Ectodermal cell (in vitro differentiated cells): ENCODE data around the gene HEMGN.
"Not testable (repeated sequence)": the region's sequence is repeated elsewhere in the genome, so short reads cannot be mapped to it uniquely, and the experiment has no call there.

Experiments used
- H3K27ac ChIP-seq: 2 replicates; pipeline ENCODE4 v1.7.0; 2013; ENCODE audit warnings: mild to moderate bottlenecking, low read depth, low read length; ENCODE audit not compliant: insufficient read depth, poor library complexity, severe bottlenecking
- H3K27me3 ChIP-seq: 2 replicates; pipeline ENCODE4 v1.7.0; 2013; ENCODE audit warnings: mild to moderate bottlenecking, low read length; ENCODE audit not compliant: insufficient read depth, control insufficient read depth, poor library complexity, severe bottlenecking
- H3K36me3 ChIP-seq: one replicate; pipeline ENCODE4 v1.7.0; 2013; ENCODE audit warnings: low read length; ENCODE audit not compliant: control insufficient read depth, insufficient read depth
- H3K4me1 ChIP-seq: one replicate; pipeline ENCODE4 v1.7.0; 2013; ENCODE audit warnings: low read length; ENCODE audit not compliant: control insufficient read depth, insufficient read depth
- H3K4me3 ChIP-seq: 2 replicates; pipeline ENCODE4 v1.7.0; 2013; ENCODE audit warnings: low read depth, low read length, control low read depth; ENCODE audit not compliant: insufficient read depth
- H3K9me3 ChIP-seq: 2 replicates; pipeline ENCODE4 v1.7.0; 2013; ENCODE audit warnings: mild to moderate bottlenecking, low read length, moderate library complexity; ENCODE audit not compliant: control insufficient read depth
- WGBS, 2 experiments: methylation state at CpG; one replicate each; pipeline ENCODE4 v1.1.7; 2013; ENCODE audit warnings: missing lambda C conversion rate in 2 of 2; 5-methylcytosine and 5-hydroxymethylcytosine counted together

HEMGN gene

DNA sequence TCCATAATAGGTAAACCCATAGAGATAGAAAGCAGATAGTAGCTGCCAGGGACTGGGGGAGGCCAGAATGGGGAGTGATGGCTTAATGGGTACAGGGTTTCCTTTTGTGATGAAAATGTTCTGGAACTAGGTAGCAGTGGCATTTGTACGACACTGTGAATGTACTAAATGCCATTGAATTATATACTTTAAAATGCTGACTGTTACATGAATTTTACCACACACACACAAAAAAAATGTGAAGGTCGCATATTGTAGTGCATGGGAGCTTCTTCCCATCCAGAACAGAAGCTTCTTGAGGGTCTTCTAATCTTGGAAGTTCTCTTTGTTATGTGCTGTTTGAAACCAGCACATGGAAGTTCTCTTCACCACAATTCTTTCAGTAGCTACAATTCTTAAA lies 25.3 kb upstream of the HEMGN start:
- Histone ChIP-seq H3K36me3 (no peaks in the 10 kb centered on the region), H3K27me3 (peaks cover 19% of the 10 kb centered on the region), H3K27ac (no peak overlapping the region), H3K4me3 (no peak overlapping the region), H3K9me3 (no peaks in the 10 kb centered on the region), H3K4me1 (no peaks in the 10 kb centered on the region)
- WGBS, 2 experiments = 76% methylated on average over 1 of the region's 2 CpGs; no CpG with 5 or more reads in 1 of the 2 experiments

DNA sequence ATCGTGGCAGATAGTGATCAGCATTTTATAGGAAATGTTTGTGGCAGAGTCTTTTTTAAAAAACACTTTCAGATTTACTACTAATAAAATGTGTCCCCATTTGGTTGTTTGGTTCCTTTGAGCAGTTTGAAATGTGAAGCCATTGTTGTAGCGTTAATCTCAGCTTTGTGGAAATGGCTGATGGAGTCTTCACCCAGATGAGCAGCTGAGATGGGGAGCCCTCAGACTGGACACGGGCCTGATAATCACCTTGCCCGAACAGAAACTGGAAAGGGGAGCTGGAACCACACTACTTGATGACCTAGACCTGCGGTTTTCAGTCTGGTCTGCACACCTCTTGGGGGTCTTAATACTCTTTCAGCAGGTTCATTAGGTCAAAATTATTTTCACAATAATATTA lies 24.6 kb upstream of the HEMGN start:
- Histone ChIP-seq H3K36me3 (no peaks in the 10 kb centered on the region), H3K27ac (no peak overlapping the region), H3K4me3 (no peak overlapping the region), H3K4me1 (no peaks in the 10 kb centered on the region), H3K9me3 (no peaks in the 10 kb centered on the region), H3K27me3 (peaks cover 14% of the 10 kb centered on the region)
- WGBS, 2 experiments = 89 to 95% methylated on average over 5 of the region's 5 CpGs

DNA sequence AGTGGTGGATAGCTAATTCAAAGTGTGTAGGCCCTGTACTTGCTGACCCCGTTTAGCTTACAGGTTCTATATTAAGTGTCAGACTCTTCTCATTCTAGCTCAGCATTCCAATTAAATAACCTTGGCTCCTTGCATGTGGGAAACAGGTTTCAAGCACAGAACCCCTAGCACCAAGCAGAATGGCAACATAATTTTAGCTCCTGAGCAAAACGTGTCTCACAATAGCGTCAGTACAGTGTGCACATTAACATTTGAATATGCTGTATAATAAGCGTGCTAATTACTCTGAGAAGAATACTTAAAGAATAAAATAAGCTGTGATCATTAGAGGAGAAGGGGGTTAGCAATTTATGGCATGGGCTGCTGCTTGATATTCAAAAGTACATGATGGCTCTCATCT lies 24.2 kb upstream of the HEMGN start:
- Histone ChIP-seq H3K27me3 (peaks cover 14% of the 10 kb centered on the region), H3K27ac (no peak overlapping the region), H3K9me3 (no peaks in the 10 kb centered on the region), H3K4me3 (no peak overlapping the region), H3K4me1 (no peaks in the 10 kb centered on the region), H3K36me3 (no peaks in the 10 kb centered on the region)
- WGBS, 2 experiments = 88 to 89% methylated on average over 4 of the region's 4 CpGs

DNA sequence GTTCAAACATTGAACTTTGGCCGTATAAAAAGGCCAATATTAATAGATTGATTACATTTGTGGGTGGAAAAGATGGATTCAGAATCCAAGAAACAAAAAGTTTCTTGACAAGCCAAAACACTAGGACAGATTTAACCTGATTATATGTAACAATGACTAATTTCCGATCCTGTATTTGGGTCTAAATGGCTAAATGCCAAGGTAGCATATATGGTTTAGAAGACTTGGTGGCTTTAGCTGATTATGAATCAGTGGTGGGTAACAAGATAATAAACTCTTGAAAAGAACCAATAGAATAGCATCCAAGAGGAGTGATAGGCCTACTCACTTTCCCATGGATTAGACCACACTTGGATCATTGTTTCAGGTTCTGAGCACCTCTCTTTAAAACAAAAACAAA lies 23.4 kb upstream of the HEMGN start:
- Histone ChIP-seq H3K9me3 (no peaks in the 10 kb centered on the region), H3K4me3 (no peak overlapping the region), H3K36me3 (no peaks in the 10 kb centered on the region), H3K27me3 (peaks cover 14% of the 10 kb centered on the region), H3K4me1 (no peaks in the 10 kb centered on the region), H3K27ac (no peak overlapping the region)
- 90 to 100% methylated on average over 2 of the region's 2 CpGs for WGBS, 2 experiments

DNA sequence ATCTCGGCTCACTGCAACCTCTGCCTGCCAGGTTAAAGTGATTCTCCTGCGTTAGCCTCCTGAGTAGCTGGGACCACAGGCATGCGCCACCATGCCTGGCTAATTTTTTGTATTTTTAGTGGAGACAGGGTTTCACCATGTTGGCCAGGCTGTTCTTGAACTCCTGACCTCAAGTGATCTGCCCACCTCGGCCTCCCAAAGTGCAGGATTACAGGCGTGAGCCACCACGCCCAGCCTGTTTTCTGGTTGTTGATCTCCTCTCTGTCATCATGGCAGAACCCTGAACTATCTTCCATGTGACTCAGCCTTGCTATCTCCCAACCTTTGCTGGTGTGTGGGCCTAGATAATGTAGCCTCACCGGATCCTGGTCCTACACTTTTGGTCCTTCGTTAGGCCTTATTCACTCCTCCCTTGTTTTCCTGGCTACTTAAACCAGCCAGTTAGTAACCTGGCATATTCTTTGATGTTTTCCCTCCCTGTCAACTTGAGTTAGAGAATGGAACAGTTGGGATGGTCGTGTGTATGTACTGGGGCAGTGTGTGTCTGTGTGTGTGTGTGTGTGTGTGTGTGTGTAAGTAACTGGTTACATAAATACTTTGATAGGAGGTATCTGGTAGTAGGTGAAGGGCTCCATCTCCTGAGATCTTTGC lies 22.8 kb upstream of the HEMGN start:
- H3K36me3 ChIP-seq, H3K4me3 ChIP-seq, H3K4me1 ChIP-seq, H3K9me3 ChIP-seq, H3K27ac ChIP-seq: not testable (repeated sequence)
- 86 to 90% methylated on average over 9 of the region's 9 CpGs for WGBS, 2 experiments
- peaks cover 14% of the 10 kb centered on the region for H3K27me3 ChIP-seq

DNA sequence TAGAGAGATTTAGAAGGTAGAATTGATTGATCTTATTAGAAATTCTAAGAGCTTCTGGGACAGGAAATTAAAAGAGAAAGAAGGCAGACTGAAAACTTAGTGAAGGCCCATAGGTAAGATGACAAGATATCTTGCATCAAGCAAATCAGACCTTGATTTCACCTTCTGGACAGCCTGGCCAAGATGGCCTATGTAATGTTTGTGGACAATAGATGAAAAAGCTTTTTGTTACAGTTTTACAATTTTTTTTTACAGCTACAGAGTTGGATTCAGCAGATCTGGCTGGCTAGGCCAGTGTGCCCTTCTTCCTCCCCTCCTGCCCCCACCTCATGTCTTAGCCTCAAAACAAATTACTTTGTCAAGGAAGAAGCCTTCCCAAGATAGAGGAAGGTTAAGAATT lies 21.6 kb upstream of the HEMGN start:
- no peaks in the 10 kb centered on the region for H3K9me3 ChIP-seq
- H3K4me3 ChIP-seq = no peak overlapping the region
- H3K27me3 ChIP-seq = peaks cover 8% of the 10 kb centered on the region
- no peaks in the 10 kb centered on the region for H3K4me1 ChIP-seq
- no peak overlapping the region for H3K27ac ChIP-seq
- no peaks in the 10 kb centered on the region for H3K36me3 ChIP-seq

DNA sequence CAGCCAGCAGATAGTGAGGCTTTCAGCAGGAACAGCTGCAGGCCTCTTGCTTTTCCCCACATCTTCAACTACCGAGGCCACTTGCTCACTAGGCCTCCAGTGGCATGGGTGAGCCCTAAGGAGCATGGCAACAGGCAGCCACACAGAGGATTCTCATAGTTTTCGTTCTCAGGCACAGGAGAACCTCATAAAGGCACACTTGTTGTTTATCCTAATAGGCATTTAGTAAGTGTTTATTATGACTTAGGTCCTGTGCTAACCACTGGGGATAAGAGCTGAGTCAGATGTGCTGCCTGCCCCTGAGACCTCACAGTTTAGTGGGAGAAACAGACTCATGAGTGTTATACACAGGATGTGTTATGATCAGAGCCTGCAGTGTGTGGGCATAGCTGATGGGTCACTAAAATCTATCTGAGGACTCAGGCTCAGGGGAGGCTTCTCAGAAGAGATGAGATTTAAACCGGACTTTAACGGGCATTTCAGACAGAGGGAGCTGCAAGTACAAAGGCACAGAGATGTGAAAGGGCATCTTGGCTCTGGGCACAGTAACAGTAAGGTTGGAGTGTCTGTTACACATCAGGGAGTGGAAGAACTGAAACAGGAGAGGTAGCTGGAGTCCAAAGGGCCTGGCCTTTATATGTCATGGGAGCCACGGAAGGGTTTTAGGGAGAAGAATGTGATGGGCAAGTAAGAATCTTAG lies 21.0 kb upstream of the HEMGN start:
- Histone ChIP-seq H3K27ac (no peak overlapping the region), H3K4me1 (no peaks in the 10 kb centered on the region), H3K9me3 (no peaks in the 10 kb centered on the region), H3K36me3 (no peaks in the 10 kb centered on the region), H3K27me3 (peaks cover 4% of the 10 kb centered on the region), H3K4me3 (no peak overlapping the region)
- WGBS, 2 experiments = 81 to 88% methylated on average over 5 of the region's 5 CpGs

DNA sequence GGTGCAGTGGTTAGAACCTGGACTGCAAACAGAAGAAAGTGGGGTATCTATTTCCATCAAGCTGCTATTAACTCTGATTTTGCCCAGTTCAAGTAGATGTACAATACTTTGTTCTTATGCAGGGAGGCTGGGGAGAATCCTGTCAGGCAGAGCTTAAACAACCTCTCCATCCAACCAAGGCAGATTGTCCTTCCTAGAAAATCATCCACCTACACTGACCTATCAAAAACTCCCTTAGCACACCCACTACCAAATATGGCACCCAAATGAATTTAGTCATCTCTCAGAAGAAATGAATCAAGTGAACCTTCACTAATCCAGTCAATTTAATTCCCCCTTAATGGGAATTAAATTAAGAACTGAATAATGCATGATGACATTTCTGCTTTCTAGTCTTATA lies 18.4 kb upstream of the HEMGN start:
- H3K27me3 ChIP-seq = no peaks in the 10 kb centered on the region
- H3K4me1 ChIP-seq = no peaks in the 10 kb centered on the region
- no peaks in the 10 kb centered on the region for H3K9me3 ChIP-seq
- no peak overlapping the region for H3K27ac ChIP-seq
- no peaks in the 10 kb centered on the region for H3K36me3 ChIP-seq
- no peak overlapping the region for H3K4me3 ChIP-seq

DNA sequence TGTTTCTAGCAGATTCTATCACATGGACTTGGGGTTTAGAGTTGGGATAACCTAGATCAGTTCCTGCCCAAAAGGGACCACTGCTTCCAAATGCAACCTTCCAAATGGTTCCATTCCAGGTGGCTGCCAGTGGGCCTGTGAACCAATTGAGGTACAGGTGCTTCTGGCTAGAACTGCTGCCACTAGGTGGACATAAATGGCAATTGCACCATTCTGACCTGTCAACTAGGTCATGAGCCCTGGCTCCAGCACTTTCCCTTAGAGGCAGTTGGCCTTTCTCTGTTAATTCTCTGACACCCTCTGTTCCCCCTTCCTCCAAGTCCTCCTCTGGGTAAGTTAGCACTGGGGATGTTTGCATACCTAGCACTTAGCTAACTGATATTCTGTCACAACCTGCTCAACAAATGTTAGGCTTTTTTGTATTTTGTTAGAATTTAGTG lies 16.6 kb upstream of the HEMGN start:
- Histone ChIP-seq H3K27ac (no peak overlapping the region), H3K4me3 (no peak overlapping the region), H3K9me3 (no peaks in the 10 kb centered on the region), H3K36me3 (no peaks in the 10 kb centered on the region), H3K4me1 (no peaks in the 10 kb centered on the region), H3K27me3 (no peaks in the 10 kb centered on the region)

DNA sequence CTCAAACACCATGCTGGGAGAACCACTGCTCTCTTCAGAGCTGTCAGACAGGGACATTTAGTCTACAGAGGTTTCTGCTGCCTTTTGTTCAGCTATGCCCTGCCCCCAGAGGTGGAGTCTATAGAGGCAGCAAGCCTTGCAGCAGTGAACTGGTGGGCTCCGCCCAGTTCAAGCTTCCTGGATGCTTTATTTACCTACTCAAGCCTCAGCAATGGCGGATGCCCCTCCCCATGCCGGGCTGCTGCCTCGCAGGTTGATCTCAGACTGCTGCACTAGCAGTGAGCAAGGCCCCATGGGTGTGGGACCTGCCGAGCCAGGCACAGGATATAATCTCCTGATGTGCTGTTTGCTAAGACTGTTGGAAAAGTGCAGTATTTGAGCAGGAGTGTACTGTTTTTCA lies 12.9 kb upstream of the HEMGN start:
- H3K4me1 ChIP-seq, H3K27me3 ChIP-seq, H3K27ac ChIP-seq, H3K9me3 ChIP-seq, H3K4me3 ChIP-seq, H3K36me3 ChIP-seq: not testable (repeated sequence)
- WGBS, 2 experiments = 79 to 84% methylated on average over 5 of the region's 5 CpGs
